ENCODE results near the gene PMS2. TPM values are rescaled to one million over a fixed set of nuclear protein-coding genes. Genes with fewer than 3 reads are reported as not detected.

The PMS2 gene
- total and polyA plus RNA-seq, 9 of the 15 experiments (the other 6 are each of a cell fraction or from before 2014, with no cell fraction given) = 4.9 to 27.6 (median 16.5) TPM

GRCh38 chr7:6008668-6009611, at the start of gene PMS2, which contains the start of gene AIMP2 (continued):
- TF ChIP-seq PBX2 (CRISPR knock-in tag; IDR thresholded peaks at IDR 0.05; ENCODE audit: low read depth) (no peak), PBX2 (tag; conservative IDR thresholded peaks at IDR 0.05; ENCODE audit: low read depth) (peak; percentile 50; the same call in 1 of the 2 replicates), NR3C1 (CRISPR knock-in tag; IDR thresholded peaks at IDR 0.05) (peak; percentile 93), MEIS2 (IDR thresholded peaks at IDR 0.05; ENCODE audit: partially characterized antibody) (peak; percentile 62), YBX1 (IDR thresholded peaks at IDR 0.05) (no peak), LCOR (CRISPR knock-in tag; IDR thresholded peaks at IDR 0.05) (peak; percentile 93), SIN3A (IDR thresholded peaks at IDR 0.05; ENCODE audit: borderline replicate concordance in 2 of 2, control insufficient read depth in 1 of 2, low read depth in 2 of 2, low read length in 2 of 2) (peak; percentile 80 to 82; a peak in 3 of 4 replicates), STAT6 (CRISPR knock-in tag; IDR thresholded peaks at IDR 0.05) (peak; percentile 92; the same call in 1 of the 2 replicates), TAF9B (IDR thresholded peaks at IDR 0.05; ENCODE audit: partially characterized antibody) (peak; percentile 82), EHMT2 (IDR thresholded peaks at IDR 0.05) (no peak), CTCF (IDR thresholded peaks at IDR 0.05 in 2 of 3, conservative IDR thresholded peaks at IDR 0.05 in 1 of 3; ENCODE audit: insufficient read depth in 2 of 3, low read depth in 1 of 3, low read length in 3 of 3) (peak; percentile 20 to 37 (median 22); a peak in 4 of 6 replicates), PML (IDR thresholded peaks at IDR 0.05; ENCODE audit: low read length) (peak; percentile 82), ZNF79 (CRISPR knock-in tag; IDR thresholded peaks at IDR 0.05; ENCODE audit: low read depth) (no peak), ARNT (IDR thresholded peaks at IDR 0.05) (no peak), SP2 (IDR thresholded peaks at IDR 0.05; ENCODE audit: extremely low read depth, low read depth, low read length, poor library complexity, severe bottlenecking) (peak; percentile 42), ZNF75A (CRISPR knock-in tag; IDR thresholded peaks at IDR 0.05) (no peak), FOXJ3 (CRISPR knock-in tag; IDR thresholded peaks at IDR 0.05) (no peak), FOXO4 (CRISPR knock-in tag; IDR thresholded peaks at IDR 0.05) (peak; percentile 83; the same call in 1 of the 2 replicates), RNF2 (IDR thresholded peaks at IDR 0.05) (peak; percentile 85)
